IMR-90 (cell line): ENCODE data around the gene SLC23A2. TPM values are rescaled to one million over a fixed set of nuclear protein-coding genes. Genes with fewer than 3 reads are reported as not detected.
A peak's percentile ranks its signal among the peaks of the same experiment; 100 is the strongest.

Experiments
- ATAC-seq: fragments of 200-7000 bp; cut with Tn5 transposase; 2 replicates; pipeline ENCODE4 v1.9.1; 2020; ENCODE audit warnings: low read depth, mild to moderate bottlenecking, moderate library complexity
- BruUV-seq: library from RNA; stranded (reverse); fragments of 400-500 nt; replicated peaks from 2 replicates; lab custom pipeline; 2021; lab: Mats Ljungman, UMichigan
- CTCF ChIA-PET: fragments of 300-600 bp; formaldehyde crosslinking; extraction: SDS; loops from one replicate; lab custom pipeline; 2021; ENCODE audit warnings: antibody characterized with exemption; lab: Yijun Ruan, JAX
- POLR2A ChIA-PET: fragments of 300-600 bp; sonication (Branson Sonifier 250); formaldehyde crosslinking; loops from one replicate; lab custom pipeline; 2022; ENCODE audit warnings: antibody characterized with exemption; ENCODE audit not compliant: unreplicated experiment; lab: Charles Lee
- DNase-seq: peaks from one replicate; pipeline ENCODE4 v3.0.0; 2013
- H2AFZ ChIP-seq: replicated peaks from 2 replicates; pipeline ENCODE3; 2013; ENCODE audit warnings: low read length, mild to moderate bottlenecking; ENCODE audit not compliant: poor library complexity
- H2AK5ac ChIP-seq: 2 replicates; pipeline ENCODE4 v1.6.1; 2013; ENCODE audit warnings: low read depth, low read length, inconsistent platforms
- H2AK9ac ChIP-seq: replicated peaks from 2 replicates; pipeline ENCODE3; 2013; ENCODE audit warnings: mild to moderate bottlenecking, low read depth, low read length, moderate library complexity; ENCODE audit not compliant: poor library complexity
- H2BK120ac ChIP-seq: 2 replicates; pipeline ENCODE4 v1.6.1; 2013; ENCODE audit warnings: low read depth, low read length, inconsistent platforms
- H2BK15ac ChIP-seq: 3 replicates; pipeline ENCODE4 v1.6.1; 2013; ENCODE audit warnings: low read depth, low read length, inconsistent platforms
- H2BK20ac ChIP-seq: 2 replicates; pipeline ENCODE4 v1.6.1; 2013; ENCODE audit warnings: low read depth, mild to moderate bottlenecking, inconsistent platforms, low read length, moderate library complexity
- H2BK5ac ChIP-seq: 2 replicates; pipeline ENCODE4 v1.6.1; 2013; ENCODE audit warnings: mild to moderate bottlenecking, low read depth, low read length, inconsistent platforms; ENCODE audit not compliant: poor library complexity, severe bottlenecking
- H3K14ac ChIP-seq: replicated peaks from 2 replicates; pipeline ENCODE4 v1.6.1; 2013; ENCODE audit warnings: low read depth, low read length, inconsistent platforms
- H3K18ac ChIP-seq: 2 replicates; pipeline ENCODE4 v1.6.1; 2013; ENCODE audit warnings: low read depth, low read length, control low read depth
- H3K23ac ChIP-seq: 2 replicates; pipeline ENCODE4 v1.6.1; 2013; ENCODE audit warnings: low read depth, low read length, inconsistent platforms
- H3K27ac ChIP-seq: 2 replicates; pipeline ENCODE4 v1.5.1; 2013; ENCODE audit warnings: mild to moderate bottlenecking, control low read depth, low read length; ENCODE audit not compliant: insufficient read depth
- H3K27me3 ChIP-seq: 2 replicates; pipeline ENCODE4 v1.6.1; 2013; ENCODE audit warnings: low read length; ENCODE audit not compliant: control insufficient read depth, insufficient read depth
- H3K36me3 ChIP-seq: 2 replicates; pipeline ENCODE4 v1.6.1; 2013; ENCODE audit warnings: low read length, mixed read lengths; ENCODE audit not compliant: control insufficient read depth, insufficient read depth
- H3K4ac ChIP-seq: 2 replicates; pipeline ENCODE4 v1.6.1; 2013; ENCODE audit warnings: low read depth, low read length, inconsistent platforms
- H3K4me1 ChIP-seq: 2 replicates; pipeline ENCODE4 v1.6.1; 2013; ENCODE audit warnings: low read length, mixed read lengths; ENCODE audit not compliant: control insufficient read depth, insufficient read depth
- H3K4me2 ChIP-seq: 2 replicates; pipeline ENCODE4 v1.6.1; 2013; ENCODE audit warnings: low read depth, mild to moderate bottlenecking, control low read depth, low read length, moderate library complexity
- H3K4me3 ChIP-seq: 2 replicates; pipeline ENCODE4 v1.5.1; 2013; ENCODE audit warnings: low read depth, mild to moderate bottlenecking, control low read depth, low read length, moderate library complexity; ENCODE audit not compliant: insufficient read depth
- H3K56ac ChIP-seq: 2 replicates; pipeline ENCODE4 v1.6.1; 2013; ENCODE audit warnings: low read length, inconsistent platforms; ENCODE audit not compliant: insufficient read depth; ENCODE audit errors: extremely low read depth
- H3K79me1 ChIP-seq, 2 experiments: 2 replicates each; pipeline ENCODE4 v1.6.1; 2013; ENCODE audit warnings: low read length in 2 of 2, inconsistent platforms in 1 of 2, low read depth in 1 of 2
- H3K9ac ChIP-seq: 2 replicates; pipeline ENCODE4 v1.6.1; 2013; ENCODE audit warnings: low read depth, low read length, control low read depth
- H3K9me1 ChIP-seq: 2 replicates; pipeline ENCODE4 v1.6.1; 2013; ENCODE audit warnings: low read length, inconsistent platforms; ENCODE audit not compliant: insufficient read depth
- H3K9me3 ChIP-seq: 2 replicates; pipeline ENCODE4 v1.6.1; 2013; ENCODE audit warnings: low read length; ENCODE audit not compliant: control insufficient read depth, insufficient read depth
- H4K20me1 ChIP-seq: 2 replicates; pipeline ENCODE4 v1.6.1; 2013; ENCODE audit warnings: low read length, inconsistent platforms; ENCODE audit not compliant: insufficient read depth
- H4K5ac ChIP-seq: 2 replicates; pipeline ENCODE4 v1.6.1; 2013; ENCODE audit warnings: mild to moderate bottlenecking, low read depth, low read length, control low read depth
- H4K8ac ChIP-seq, 2 experiments: 2 replicates each; pipeline ENCODE4 v1.6.1; 2013; ENCODE audit warnings: low read depth in 2 of 2, low read length in 2 of 2, control low read depth in 1 of 2, inconsistent platforms in 1 of 2
- H4K91ac ChIP-seq: 2 replicates; pipeline ENCODE4 v1.6.1; 2013; ENCODE audit warnings: low read depth, low read length, inconsistent platforms; ENCODE audit not compliant: insufficient read depth
- BHLHE40 ChIP-seq: fragments of 150-350 bp; IDR thresholded peaks from 2 replicates; pipeline ENCODE4 v1.6.1; 2016; ENCODE audit warnings: mild to moderate bottlenecking, low read depth, low read length
- CEBPB ChIP-seq: IDR thresholded peaks from 2 replicates; pipeline ENCODE4 v1.6.1; 2012; ENCODE audit warnings: low read depth, low read length, improper control_type of control experiment
- CHD1 ChIP-seq: IDR thresholded peaks from 2 replicates; pipeline ENCODE4 v1.6.1; 2012; ENCODE audit warnings: low read depth, low read length, improper control_type of control experiment
- CTCF ChIP-seq: conservative IDR thresholded peaks from 2 replicates; pipeline ENCODE4 v1.5.1; 2012; ENCODE audit warnings: mild to moderate bottlenecking, low read depth, low read length, improper control_type of control experiment
- ELK1 ChIP-seq: fragments of 150-350 bp; IDR thresholded peaks from 2 replicates; pipeline ENCODE4 v1.6.1; 2016; ENCODE audit warnings: low read depth, mild to moderate bottlenecking, low read length, moderate library complexity, borderline replicate concordance
- FOS ChIP-seq: fragments of 150-350 bp; IDR thresholded peaks from 2 replicates; pipeline ENCODE4 v1.6.1; 2016; ENCODE audit warnings: low read depth, low read length
- MAFK ChIP-seq: IDR thresholded peaks from 2 replicates; pipeline ENCODE4 v1.6.1; 2012; ENCODE audit warnings: low read depth, low read length, improper control_type of control experiment
- MAZ ChIP-seq: IDR thresholded peaks from 2 replicates; pipeline ENCODE4 v1.6.1; 2012; ENCODE audit warnings: low read depth, mild to moderate bottlenecking, low read length, improper control_type of control experiment, moderate library complexity, borderline replicate concordance
- MXI1 ChIP-seq: IDR thresholded peaks from 2 replicates; pipeline ENCODE4 v1.6.1; 2012; ENCODE audit warnings: low read depth, mild to moderate bottlenecking, low read length, moderate library complexity, borderline replicate concordance
- NFE2L2 ChIP-seq: fragments of 150-350 bp; IDR thresholded peaks from 2 replicates; pipeline ENCODE4 v1.6.1; 2016; ENCODE audit warnings: low read depth, mild to moderate bottlenecking, low read length
- POLR2A ChIP-seq: IDR thresholded peaks from 2 replicates; pipeline ENCODE4 v1.6.1; 2012; ENCODE audit warnings: mild to moderate bottlenecking, low read depth, low read length
- RAD21 ChIP-seq: IDR thresholded peaks from 2 replicates; pipeline ENCODE4 v1.6.1; 2012; ENCODE audit warnings: low read length, improper control_type of control experiment
- RCOR1 ChIP-seq: IDR thresholded peaks from 2 replicates; pipeline ENCODE4 v1.6.1; 2012; ENCODE audit warnings: mild to moderate bottlenecking, low read length, improper control_type of control experiment; ENCODE audit not compliant: insufficient replicate concordance
- RFX5 ChIP-seq: IDR thresholded peaks from 2 replicates; pipeline ENCODE4 v1.8.0; 2012; ENCODE audit warnings: low read depth, mild to moderate bottlenecking, low read length, moderate library complexity
- SMC3 ChIP-seq: fragments of 150-350 bp; IDR thresholded peaks from 2 replicates; pipeline ENCODE4 v1.6.1; 2016; ENCODE audit warnings: low read depth, mild to moderate bottlenecking, antibody characterized with exemption, low read length, moderate library complexity
- USF2 ChIP-seq: fragments of 150-350 bp; IDR thresholded peaks from 2 replicates; pipeline ENCODE4 v1.6.1; 2017; ENCODE audit warnings: mild to moderate bottlenecking, antibody characterized with exemption, low read length, low read depth
- WGBS, 2 experiments: methylation state at CpG; one replicate each; pipeline versions ENCODE4 v1.1.5 to v1.1.7; 2013; ENCODE audit warnings: missing lambda C conversion rate in 2 of 2; ENCODE audit not compliant: insufficient read length in 1 of 2; ENCODE audit errors: extremely low coverage in 2 of 2; 5-methylcytosine and 5-hydroxymethylcytosine counted together
- dilution Hi-C: fragments of 300-500 bp; cut with HindIII; formaldehyde crosslinking; loops from one replicate; pipeline ENCODE4 v1.14.3; 2018; ENCODE audit warnings: low sequenced_read_pairs; ENCODE audit not compliant: unreplicated experiment
- in situ Hi-C: fragments of 300-500 bp; cut with MboI; formaldehyde crosslinking; loops from 3 replicates; pipeline ENCODE4 v1.14.3; 2019; ENCODE audit warnings: low sequenced_read_pairs, inconsistent platforms, mixed read lengths
- intact Hi-C: fragments of 100-400 bp; cut with micrococcal nuclease; formaldehyde crosslinking; loops from 2 replicates; pipeline ENCODE4 v1.10.0; 2022
- polyA plus RNA-seq, 3 experiments: library from polyadenylated mRNA; depleted of rRNA; stranded (reverse); fragments of >200 nt; gene quantifications; 2 replicates each; pipeline ENCODE4 v1.2.3, GENCODE V29; 2012; ENCODE audit warnings: low replicate concordance in 1 of 3
- total RNA-seq: library from RNA; depleted of rRNA; stranded (reverse); fragments of >200 nt; gene quantifications from 2 replicates; pipeline ENCODE4 v1.2.3, GENCODE V29; 2012

The SLC23A2 gene
- total and polyA plus RNA-seq, 2 of the 4 experiments (the other 2 are of a cell fraction): 10.2 to 14.4 TPM

- H3K4me1 ChIP-seq: peaks cover 8% of the 10 kb centered on the region
- no peak overlapping the region for H3K14ac ChIP-seq
- H4K91ac ChIP-seq: no peak overlapping the region
- H4K5ac ChIP-seq: no peak overlapping the region
- H2BK120ac ChIP-seq: no peak overlapping the region
- no peak overlapping the region for H3K4me2 ChIP-seq
- H2BK5ac ChIP-seq: no peak overlapping the region
- no TSS peak for BruUV-seq
- H2BK20ac ChIP-seq: no peak overlapping the region
- intact Hi-C loops: no loop called here
- DNase-seq: no peak
- no peak overlapping the region for H4K8ac ChIP-seq
- no peak for ATAC-seq
- no peak overlapping the region for H2AFZ ChIP-seq
- H3K56ac ChIP-seq: no peak overlapping the region
- H3K18ac ChIP-seq: no peak overlapping the region
- H3K27ac ChIP-seq: no peak overlapping the region
- peaks cover 4% of the 10 kb centered on the region for H4K20me1 ChIP-seq
- H3K9ac ChIP-seq: no peak overlapping the region
- H3K9me3 ChIP-seq: no peaks in the 10 kb centered on the region
- H3K27me3 ChIP-seq: no peaks in the 10 kb centered on the region
- H3K9me1 ChIP-seq: peaks cover 9% of the 10 kb centered on the region; the same call in 1 of the 2 replicates
- no peak overlapping the region for H2AK5ac ChIP-seq
- WGBS, 2 experiments: 88% methylated on average over 1 of the region's 9 CpGs; no CpG with 5 or more reads in 1 of the 2 experiments
- no peak overlapping the region for H2AK9ac ChIP-seq
- H2BK15ac ChIP-seq: no peak overlapping the region
- H3K23ac ChIP-seq: no peak overlapping the region
- dilution Hi-C loops: no loop called here
- H3K36me3 ChIP-seq: peaks cover 1% of the 10 kb centered on the region
- TF ChIP-seq ELK1 (no peak), MXI1 (no peak), BHLHE40 (no peak), RCOR1 (no peak), CHD1 (no peak), CTCF (no peak), SMC3 (no peak), POLR2A (no peak), RAD21 (no peak), RFX5 (no peak), MAFK (no peak), NFE2L2 (no peak), USF2 (no peak), MAZ (no peak), FOS (no peak), CEBPB (no peak)
- in situ Hi-C loops: no loop called here
- H3K4ac ChIP-seq: peak overlapping the region; percentile 24; the same call in 1 of the 2 replicates
- no peak overlapping the region for H3K4me3 ChIP-seq
- POLR2A ChIA-PET: no interaction called here
- peaks cover 3 to 24% of the 10 kb centered on the region in 2 experiments; a peak in 3 of 4 replicates for H3K79me1 ChIP-seq
- CTCF ChIA-PET: no interaction called here
These were observed 82.1 kb downstream of the SLC23A2 start for GRCh38 chr20:4919047-4919704.
